NCI-H1092 treated with DMSO at 0.1 percent for 48 hours (cell line): ENCODE measurements around the gene C19orf12.
"Not testable (repeated sequence)": the region's sequence is repeated elsewhere in the genome, so short reads cannot be mapped to it uniquely, and the experiment has no call there.

ENCODE experiments used
- DNase-seq: peaks from one replicate; lab custom pipeline; 2025; lab: John Stamatoyannopoulos, UW

C19orf12 gene

GRCh38 chr19:29675120-29675649 is 39.9 kb downstream of the C19orf12 start:
- DNase-seq: no peak

DNA sequence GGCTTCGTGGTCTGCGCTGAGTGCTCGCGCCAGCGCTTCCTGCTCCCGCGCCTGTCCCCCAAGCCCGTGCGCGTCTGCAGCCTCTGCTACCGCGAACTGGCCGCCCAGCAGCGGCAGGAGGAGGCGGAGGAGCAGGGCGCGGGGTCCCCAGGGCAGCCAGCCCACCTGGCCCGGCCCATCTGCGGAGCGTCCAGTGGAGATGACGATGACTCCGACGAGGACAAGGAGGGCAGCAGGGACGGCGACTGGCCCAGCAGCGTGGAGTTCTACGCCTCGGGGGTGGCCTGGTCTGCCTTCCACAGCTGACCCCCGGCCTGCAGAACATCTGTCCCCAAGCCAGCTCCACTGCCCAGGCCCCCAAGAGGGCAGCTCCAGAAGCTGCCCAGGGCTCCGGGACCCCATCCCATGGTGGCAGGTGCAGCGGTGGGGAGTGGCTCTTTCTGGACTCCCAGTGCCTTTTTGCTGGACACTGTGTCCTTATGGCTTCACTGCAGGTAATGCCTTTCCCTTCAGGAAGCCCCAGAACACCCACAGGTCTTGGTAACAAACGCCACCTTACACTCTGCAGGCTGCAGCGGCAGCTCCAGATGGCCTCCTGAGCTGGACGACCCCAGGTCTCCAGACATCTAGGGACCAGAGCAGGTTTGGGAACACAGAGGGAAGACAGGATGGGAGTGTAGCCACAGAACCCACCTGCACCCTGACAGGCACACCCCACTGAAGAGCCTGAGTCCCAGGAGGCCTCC is 40.5 kb downstream of the C19orf12 start:
- DNase-seq: no peak

- DNase-seq: no peak
Measured at GRCh38 chr19:29673451-29674371, 41.4 kb downstream of the C19orf12 start.

GRCh38 chr19:29672933-29673336 is 42.1 kb downstream of the C19orf12 start:
- DNase-seq: no peak

- no peak for DNase-seq
Measured at GRCh38 chr19:29672319-29672932, 42.6 kb downstream of the C19orf12 start.

DNA sequence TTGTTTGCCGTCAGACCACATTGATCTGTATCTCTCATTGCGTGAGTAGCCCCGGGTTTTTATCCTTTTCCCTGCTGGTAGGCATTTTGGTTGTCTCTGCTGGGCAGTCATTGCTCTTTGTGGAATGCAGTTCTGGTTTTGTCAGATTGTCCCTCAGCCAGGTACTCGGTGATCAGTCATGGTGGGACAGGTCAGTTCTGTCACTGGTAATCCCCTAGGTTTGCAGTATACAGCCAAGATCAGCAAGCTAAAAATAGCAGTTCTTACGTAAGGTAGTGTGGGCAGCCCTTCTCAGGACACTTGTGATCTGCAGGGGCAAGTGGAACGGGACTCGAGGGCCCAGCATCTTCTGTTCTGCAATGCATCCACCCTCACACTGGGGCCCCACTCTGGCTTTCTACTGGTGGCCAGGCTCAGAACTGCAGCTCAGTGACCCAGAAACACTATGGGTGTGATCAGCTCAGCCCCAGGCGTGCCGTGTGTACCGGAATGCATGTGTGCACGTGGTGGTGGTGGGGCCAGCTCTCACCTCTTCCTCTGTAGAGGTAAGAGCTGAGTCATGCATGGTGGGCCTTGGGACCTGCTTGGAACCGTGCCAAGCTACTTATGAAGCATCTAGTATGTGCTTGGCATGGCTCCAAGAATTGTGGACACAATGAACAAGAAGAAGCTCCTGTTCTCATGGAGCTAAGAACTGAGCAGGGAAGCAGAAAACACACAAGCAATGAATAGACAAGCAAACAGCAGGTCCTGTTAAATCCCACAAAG is 43.5 kb downstream of the C19orf12 start:
- DNase-seq: peak; percentile 1

- DNase-seq: not testable (repeated sequence)
Measured at GRCh38 chr19:29671026-29671392, 44.1 kb downstream of the C19orf12 start.

GRCh38 chr19:29670255-29670654 is 44.8 kb downstream of the C19orf12 start:
- no peak for DNase-seq

DNA sequence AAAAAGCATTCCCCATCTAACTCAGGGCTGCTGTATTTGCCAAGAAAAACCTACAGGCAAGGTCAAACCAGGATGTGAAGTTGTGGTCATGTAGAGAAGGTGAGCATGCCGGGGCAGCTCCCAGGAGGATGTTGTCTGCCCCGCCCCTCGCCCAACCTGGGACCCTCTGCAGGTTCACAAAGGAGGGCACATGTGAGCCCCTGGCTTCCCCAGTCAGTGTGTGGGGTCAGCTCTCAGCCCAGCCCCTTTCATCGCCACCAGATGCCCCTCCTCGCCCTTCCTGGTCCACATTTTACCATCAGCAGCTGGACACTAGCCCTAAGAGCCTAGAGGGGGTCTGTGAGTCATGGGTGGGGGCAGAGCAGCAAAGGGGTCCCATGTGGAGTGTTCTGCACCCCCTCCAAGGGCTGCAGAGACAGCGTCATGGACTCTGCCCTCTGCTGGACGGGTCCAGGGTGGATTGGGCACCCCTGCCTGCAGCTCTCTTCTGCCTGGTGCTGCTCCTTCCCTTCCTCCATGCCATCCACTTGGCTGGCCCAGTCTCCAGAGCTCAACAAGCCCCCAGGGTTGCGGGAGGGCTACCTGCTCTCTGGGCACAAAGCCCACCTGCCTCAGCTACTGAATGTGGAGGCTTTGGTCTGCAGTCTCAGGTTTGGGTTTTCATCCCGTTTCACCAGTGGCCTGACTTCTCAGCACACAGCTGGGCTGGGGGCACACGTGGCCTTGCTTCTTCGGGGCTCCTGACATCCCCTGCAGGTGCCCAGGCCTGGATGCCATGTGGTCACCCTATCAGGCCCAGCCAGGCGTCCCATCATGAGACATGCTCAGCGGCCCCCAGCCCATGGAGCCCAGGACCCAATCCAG is 46.1 kb downstream of the C19orf12 start:
- no peak for DNase-seq

- DNase-seq: no peak
Measured at GRCh38 chr19:29667901-29668341, 47.1 kb downstream of the C19orf12 start.

DNA sequence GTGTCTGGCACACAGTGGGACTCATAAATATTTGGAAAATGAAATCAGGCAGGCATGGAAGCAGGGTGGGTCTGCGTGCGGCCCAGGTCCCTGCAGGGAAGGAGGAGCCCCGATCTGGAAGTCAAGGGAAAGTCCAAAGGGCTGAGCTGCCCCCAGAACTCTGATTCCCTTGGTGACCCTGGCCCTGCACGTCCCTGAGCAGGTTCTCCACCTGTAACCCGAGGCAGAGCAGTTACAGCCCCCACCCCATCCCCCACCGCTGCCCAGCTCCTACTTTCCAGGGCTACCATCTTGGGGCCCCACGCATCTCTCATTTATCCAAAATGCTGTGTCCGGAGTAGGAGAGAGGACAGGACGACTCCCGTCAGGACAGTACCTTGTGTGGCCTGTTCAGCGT is 47.7 kb downstream of the C19orf12 start:
- DNase-seq: no peak

DNA sequence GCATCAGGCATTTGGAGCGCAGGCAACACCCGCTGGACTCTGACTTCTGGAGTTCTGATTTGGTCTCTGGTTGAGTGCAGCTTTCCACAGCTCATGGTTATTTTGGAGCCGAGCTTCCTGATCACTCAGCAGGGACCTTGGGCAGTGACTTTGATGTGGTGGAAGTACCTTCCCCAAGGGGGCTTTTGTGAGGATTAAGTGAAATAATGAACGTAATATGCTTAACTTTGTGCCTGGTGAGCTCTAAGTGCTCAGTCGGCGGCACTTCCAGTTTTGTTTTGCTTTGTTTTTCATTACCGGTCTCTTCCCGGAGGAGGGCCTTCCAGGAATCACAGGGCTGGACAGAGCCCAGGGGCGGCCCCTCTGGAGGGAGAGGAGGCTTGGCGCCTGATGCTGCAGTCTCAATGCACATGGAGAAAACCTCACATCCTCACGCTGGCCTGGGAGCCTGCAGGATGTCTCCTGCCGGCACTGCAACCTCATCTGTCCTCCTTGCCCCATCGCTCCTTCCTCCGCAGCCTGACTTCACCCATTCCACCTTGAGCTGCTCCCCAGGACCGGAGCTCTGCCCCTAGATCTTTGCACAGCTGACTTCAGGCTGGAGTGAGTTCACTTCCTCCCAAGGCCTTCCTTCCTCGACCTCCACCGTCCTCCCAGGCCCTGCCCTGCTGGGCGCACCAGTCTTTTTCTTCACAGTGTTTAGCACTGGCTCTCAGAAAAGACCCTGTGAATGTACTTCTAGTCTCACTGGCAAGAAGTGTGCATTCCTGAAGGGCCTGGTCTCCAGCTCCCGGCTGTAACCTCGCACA is 48.3 kb downstream of the C19orf12 start:
- DNase-seq: no peak

DNA sequence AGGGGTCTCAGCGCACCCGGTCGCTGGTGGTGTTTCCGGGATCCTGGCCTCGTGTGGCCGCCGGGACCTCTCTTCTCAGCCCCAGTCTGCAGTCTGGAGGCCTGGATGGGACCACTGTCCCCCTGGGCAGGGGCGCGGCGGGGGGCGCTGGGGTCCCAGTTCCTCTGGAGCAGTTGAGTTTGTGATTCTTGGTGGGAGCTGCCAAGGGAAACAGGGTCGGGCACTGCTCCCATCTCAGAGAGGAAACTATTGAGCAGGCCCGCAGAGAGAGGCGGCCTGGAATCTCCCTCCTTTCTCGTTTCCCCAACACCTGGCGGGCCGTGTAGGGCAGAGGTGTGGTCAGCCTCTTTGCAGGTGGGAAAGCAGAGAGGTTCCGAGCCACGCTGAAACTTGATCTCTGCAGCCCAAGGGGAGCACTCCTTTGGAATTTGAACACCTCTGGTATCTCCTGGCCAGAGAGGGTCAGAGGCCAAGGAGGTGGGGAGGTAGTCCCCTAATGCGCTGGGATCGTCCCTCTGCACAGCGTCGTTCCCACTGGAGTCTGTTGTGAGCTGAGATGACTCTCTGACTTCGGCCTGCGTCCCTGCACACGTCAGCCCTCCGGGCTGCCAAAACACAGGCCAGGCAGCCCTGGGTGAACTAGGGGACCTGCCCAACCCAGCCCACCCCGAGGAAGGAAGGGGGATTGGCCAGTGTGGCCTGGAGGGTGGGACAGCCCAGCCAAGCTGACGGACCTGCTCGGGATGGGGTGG is 49.1 kb downstream of the C19orf12 start:
- no peak for DNase-seq

- peak; percentile 42 for DNase-seq
Measured at GRCh38 chr19:29665215-29665825, 49.7 kb downstream of the C19orf12 start, which contains the start of gene PLEKHF1. PLEKHF1 (plus strand) TSS chr19:29665461; CDS start chr19:29673840, 8,379 bp downstream.

DNA sequence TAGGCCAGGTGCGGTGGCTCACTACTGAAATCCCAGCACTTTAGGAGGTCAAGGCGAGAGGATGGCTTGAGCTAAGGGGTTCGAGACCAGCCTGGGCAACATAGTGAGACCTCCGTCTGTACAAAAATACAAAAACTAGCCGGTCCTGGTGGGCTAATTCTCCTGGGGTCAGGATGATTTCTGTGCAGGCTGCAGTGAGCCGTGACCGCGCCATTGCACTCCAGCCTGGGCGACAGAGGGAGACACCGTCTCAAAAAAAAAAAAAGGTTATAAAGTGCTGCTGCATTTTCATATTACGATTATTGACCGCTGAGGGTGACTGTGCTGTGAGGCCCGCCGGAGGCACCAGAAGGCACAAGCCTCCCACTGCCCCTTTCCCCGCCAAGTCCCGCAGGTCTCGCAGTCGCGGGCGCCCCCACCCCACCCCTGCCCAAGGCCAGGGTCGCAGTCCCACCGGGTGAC is 50.3 kb downstream of the C19orf12 start:
- DNase-seq: no peak

DNA sequence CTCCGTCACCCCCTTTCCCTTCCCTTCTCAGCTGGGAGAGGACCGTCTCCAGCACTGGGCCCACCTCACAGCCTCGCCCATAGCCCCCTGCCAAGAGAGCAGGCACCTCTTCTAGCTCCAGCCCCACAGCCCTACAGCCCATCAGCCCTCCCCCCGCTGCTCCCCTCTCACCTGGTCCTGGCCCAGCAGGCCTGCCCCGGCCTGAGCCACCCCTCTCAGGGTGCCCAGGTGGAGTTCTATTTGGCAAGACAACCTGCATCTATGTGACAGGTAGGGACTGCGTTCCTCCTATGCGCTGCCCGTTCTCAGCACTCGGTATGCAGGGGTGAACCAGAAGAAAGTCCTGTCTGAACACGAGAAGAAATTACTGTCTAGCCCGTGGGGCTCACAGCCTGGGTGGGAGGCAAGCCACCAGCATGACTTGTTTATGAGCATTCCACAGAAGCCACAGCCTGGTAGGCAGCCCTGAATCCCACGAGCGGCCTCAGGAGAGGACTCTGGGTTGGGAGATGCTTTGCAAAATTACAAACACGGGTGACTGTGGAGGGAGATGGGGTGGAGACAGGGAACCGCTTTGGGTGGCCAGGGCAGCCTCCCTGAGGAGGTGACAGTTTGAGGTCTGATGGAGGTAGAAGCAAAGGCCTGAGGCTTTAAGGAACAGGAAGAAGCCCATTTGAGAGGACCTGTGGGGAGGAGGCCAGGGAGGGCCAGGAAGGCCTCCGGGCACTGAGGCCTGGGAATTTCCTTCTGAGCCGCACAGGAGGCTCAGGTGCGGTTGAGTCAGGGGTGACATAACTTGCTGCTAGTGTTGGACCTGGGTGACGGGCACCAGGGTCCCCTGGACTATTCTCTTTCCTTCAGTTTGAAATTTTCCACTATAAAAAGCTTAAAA is 51.0 kb downstream of the C19orf12 start:
- DNase-seq: no peak
